HG03103 (cell line): Measurements from ENCODE around the gene PRKN.

Experiments used
- ATAC-seq: cut with Tn5 transposase; IDR thresholded peaks from one replicate; pipeline ENCODE4 v1.9.1; 2021; ENCODE audit warnings: low read depth; ENCODE audit not compliant: unreplicated experiment

The PRKN gene

DNA sequence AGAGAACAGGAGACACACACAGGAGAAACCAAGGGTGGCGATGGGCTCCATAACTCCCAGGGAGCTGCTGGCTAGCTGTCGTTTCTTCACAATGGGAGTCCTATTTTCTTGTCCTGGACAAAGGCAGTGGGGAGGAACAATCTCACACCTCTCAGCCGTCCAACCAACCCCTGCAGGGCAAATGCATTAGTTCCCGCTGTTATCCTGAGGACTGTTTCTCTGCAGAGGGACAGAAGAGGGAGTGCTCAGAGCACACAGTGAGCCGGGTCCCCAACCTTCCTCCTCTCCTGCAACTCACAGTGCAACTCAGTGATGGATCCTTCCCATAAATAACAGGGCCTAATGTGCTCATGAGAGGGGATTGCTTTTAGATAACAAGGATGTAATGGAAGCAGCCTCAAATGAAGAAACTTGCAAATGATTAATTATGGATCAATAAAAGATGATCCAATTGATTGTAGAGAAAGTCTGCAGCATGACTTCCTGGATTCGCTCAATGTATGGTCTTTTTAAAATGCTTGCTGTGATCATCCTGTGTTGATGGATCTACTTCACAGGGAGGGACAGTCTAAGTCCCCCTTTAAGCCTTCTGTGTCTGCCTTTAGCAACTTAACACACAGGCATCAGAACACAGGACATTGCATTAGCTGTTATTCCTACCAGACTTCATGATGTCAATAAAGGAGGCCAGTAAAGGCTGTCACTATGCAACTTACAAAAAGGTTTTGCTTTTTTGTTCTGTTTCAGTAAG is 1000.3 kb downstream of the PRKN start:
- ATAC-seq, result no peak

DNA sequence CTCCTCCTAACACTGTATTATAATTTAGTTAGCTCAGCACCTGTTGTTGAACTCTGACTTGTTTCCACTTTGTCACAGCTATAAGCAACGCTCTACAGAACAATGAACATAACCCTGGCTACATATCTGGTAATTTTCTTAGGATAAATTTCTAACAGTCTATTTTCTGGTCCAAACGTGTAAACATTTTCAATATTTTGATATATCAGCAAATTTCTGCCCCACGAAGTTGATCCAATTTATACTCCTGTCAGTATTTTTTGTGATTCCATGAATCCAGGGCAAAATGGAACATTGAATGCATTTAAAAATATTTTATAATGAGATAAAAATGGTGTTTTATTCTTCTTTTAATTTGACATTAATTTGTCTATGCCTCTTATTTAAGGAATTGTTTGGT is 1005.2 kb downstream of the PRKN start:
- no peak for ATAC-seq

DNA sequence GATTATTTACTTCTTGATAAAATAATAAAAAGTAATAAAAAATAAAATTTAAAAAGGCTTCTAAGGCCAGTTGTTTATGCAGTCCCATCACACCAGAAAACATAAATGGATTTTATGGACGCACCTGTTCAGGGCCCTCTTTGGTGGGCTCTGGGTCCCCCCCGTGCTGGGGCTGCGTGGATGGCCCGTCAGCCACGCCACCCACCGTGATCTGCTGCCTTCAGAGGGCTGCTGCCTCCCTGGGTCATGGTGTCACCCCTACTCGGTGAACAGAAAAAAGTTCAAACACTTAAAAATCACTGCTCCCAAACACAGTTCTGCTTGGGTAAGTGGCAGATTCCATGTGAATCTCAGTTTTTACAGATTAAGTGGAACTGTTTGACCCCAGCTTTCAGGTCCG is 1006.1 kb downstream of the PRKN start:
- ATAC-seq, result no peak

DNA sequence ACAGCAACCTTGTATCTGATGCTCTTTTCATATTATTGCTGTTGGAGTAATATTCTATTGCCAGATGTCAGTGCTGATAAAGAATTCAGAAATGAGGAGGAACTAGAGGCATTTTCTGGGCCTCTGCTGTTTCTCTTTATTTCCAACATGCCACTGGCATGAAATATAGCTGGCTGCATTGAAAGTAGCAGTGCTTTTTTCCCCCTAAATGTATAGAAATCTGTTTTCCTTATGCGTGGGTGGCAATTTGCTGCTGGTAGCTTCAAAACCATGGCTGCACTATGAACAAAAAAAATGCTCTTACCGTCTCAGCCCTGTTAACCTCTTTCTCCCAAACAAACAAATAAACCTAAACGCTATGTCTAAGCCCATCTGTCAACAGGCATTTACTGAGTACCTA is 1011.4 kb downstream of the PRKN start:
- no peak for ATAC-seq

DNA sequence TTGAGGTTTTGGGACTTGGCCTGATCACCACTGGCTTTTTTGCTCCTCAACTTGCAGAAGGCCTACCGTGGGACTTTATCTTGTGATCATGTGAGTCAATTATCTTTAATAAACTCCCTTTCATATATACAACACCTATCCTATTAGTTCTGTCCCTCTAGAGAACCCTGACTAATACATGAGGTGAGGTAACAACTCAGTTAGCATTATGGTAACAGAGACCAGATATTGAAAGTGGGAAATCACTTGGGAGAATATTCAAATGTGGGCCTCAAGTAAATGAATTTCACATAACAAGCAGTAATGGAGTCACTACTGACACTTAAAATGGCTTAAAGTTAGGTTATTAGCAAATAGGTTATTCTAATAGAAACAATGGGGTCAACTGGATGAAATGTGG is 1015.6 kb downstream of the PRKN start:
- no peak for ATAC-seq

DNA sequence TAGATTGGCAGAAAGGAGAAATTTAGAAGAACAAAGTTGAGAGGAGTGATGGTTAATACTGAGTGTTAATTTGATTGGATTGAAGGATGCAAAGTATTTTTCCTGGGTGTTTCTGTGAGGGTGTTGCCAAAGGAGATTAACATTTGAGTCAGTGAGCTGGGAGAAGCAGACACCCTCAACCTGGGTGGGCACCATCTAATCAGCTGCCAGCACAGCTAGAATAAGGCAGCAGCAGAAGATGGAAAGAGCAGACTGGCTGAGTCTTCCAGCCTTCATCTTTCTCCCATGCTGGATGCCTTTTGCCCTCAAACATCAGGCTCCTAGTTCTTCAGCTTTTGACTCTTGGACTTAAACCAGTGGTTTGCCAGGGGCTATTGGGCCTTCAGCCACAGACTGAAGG is 1016.1 kb downstream of the PRKN start:
- no peak for ATAC-seq

DNA sequence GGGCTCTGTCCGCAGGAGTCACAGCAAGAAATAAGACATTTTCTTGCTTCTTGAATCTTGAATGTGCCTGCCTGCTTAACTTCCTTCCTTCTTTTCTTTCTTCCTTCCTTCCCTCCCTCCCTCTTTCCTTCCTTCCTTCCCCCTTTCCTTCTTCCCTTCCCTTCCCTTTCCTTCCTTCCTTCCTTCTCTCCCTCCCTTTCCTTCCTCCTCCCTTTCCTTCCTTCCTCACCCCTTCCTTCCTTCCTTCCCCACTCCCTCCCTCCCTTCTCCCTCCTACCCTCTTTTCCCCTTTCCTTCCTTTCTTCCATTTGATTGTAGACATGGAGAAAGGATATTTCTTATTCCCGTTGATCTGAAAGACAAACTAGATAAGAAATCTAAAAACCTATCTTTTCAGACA is 1016.9 kb downstream of the PRKN start:
- ATAC-seq, result no peak

DNA sequence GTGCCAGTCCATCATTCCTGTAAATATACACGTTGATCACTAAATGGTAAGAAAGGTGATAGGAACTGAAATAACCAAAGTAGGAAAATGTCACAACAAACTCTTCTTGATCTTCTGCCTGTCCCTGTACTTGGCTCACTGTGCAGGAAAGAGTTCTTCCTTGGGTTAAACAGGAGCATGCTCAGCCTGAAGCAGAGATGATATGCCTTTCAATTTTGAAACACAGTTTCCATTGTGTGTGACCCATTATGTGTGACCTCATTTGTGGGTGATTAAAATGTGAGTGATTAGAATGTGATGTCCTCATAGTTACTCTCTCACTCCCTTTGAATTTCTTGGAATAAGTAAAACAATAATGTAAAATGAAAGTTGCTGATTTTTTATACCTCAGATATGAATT is 1026.5 kb downstream of the PRKN start:
- no peak for ATAC-seq

DNA sequence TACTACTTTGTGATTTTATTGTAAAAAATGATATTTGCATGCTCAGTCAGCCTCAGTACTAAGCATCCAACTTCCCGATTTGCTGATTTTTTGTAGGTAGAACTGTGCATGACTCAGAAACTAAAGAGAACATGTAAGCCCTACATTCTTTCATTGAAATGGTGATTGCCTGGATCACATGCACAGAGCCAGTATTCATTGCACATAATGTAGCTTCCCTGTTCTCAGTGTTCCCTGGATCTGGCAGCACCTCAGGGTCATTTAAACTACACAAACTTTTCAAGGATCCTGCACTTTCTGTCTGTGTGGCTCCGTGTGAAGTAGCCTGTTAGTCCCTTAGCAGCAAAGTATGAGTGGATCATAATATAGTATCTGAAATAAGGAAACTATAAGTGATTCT is 1030.8 kb downstream of the PRKN start:
- no peak for ATAC-seq

DNA sequence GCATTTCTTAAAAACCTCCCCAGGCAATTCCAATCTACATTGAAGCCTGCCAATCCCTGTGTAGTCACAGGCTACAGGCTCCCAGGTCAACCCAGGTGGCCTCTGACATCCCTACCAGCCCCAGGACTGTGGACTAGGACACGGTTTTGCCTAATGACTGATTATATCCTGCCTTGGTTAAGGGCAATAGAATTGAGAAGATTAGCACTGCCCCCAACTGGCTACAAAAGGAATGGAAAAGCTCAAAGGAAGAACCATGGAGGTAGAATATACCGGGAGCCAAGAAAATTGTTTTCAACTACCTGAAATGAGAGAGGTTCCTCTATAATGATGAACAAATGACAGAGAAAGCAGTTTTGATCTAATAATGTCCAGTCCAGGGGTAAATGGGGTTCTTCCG is 1032.6 kb downstream of the PRKN start:
- ATAC-seq, result no peak

DNA sequence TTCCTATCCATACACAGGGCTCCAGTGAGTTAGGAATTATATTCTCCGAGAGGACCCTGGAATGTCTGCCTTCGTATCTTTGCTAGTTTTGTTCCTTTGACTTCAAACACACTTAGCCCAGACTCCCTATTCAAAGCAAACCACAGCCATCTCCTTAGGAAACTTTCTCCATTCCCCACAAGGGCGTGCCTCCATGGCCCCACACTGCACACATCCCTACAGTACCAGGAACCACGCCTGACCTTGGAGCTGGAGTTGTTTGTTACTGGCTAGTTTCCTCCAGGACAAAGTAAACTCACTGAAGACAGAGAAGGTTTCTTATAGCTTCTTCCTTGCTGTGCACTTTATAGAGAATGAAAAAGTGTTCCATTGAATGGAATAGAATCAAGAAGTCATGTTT is 1040.9 kb downstream of the PRKN start:
- no peak for ATAC-seq

DNA sequence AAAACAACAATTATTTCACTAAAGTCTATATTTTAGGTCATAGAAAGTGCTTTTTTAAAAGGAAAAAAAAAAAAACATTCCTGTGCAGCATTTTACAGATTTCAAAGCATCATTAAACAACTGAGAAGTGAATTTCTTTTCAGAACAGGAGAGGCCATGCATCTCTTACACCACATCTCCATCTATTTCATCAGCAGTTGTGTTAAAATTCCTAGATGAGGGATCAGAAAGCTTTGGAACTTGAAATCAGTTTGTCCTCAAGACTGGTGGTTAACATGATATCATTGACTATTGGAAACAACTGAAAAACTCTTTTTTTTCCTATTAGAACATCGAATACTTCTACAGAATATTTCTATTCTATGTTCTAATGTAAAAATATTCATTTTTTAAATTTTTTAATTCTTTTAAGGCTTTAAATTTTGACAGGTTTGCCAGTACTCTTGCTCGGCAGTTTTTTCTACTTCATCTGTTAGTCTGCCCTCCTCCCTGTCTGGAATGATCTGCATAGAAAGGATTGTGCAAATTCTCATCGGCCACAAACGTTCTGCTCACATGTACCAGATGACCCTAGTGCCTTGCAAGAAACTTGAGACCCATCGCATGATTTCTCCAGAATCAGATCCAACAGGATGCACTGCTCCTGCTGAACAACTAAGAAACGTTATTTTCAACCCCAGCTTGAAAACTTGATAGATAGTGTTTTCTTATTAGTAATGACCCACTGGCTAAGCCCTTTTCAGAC is 1042.7 kb downstream of the PRKN start:
- ATAC-seq, result no peak

DNA sequence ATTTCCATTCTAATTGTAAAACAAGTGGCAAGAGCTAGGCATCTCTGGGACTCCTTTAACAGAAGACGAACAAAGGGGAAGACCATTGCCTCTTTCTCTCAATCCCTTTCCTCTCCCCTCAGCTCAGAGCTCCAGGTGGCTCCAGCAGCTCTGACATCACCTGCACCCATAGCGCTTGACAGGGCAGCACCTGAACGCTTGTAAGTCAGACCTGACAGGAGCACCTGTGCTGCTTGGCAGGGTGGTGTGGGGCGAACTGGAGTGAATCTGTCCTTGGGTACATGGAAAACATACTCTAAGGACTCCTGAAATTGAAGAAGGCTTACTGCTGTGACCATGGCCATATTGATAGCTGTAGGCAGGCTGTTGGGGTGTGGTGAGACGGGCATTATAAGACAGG is 1044.2 kb downstream of the PRKN start:
- ATAC-seq, result no peak

DNA sequence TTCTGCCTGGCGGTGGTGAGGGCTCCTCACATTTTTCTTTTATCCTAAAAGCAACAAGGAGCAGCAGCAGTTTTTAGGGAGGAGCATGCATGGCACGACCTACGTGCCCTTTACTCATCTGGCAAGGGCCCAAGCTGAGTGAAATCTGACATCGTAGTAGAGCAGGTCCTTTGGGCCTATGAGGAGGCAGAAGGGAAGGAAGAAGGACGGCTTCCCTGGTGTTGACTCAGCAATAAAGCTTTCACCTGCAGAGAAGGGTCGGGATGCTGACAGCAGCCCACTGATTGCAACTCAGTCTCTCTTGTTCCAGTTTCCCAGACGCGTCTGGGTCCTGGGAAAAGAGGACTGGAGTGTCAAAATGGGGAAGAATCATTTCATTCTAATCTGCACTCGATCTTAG is 1044.6 kb downstream of the PRKN start:
- no peak for ATAC-seq

DNA sequence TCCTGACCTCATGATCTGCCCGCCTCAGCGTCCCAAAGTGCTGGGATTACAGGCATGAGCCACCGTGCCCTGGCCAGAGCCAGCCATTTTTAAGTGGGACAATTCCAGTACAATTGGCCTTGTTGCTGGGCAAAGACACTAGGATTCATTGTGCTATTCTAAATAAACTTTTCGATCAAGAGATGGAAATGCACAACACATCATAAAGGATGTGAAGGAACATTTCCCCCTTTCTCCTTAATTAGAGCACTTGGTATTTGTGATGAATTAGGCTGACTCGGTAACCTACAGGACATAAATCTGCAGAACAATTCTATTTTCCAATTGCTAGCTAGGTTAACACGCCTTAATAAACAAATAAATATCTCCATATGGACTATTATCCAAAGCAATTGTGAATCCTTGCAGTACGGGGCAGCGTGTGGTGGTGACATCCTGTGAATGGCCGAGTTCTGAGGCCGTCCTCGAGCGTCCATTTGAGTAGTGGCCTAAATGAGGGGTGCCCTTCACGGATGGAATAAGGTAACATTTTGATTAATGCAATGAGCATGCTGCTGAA is 1047.5 kb downstream of the PRKN start:
- no peak for ATAC-seq

DNA sequence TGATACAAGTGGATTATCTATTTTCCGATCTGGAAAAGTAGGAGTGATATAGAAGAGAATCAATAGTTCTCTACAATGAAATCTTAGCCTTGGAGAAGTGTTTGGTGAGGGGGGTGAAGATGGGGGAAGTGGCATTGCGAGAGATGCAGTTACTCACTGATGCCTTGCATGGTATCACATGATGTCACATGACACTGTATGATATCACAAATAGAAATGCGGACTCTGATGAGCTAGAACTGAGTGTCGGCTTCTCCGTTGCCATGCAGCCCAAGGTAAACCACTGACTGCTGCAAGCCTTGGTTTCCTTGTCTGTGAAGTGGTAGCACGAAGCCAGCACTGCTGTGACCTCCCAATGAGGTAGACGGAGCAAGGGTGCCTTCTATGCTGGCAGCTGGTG is 1050.4 kb downstream of the PRKN start:
- no peak for ATAC-seq

DNA sequence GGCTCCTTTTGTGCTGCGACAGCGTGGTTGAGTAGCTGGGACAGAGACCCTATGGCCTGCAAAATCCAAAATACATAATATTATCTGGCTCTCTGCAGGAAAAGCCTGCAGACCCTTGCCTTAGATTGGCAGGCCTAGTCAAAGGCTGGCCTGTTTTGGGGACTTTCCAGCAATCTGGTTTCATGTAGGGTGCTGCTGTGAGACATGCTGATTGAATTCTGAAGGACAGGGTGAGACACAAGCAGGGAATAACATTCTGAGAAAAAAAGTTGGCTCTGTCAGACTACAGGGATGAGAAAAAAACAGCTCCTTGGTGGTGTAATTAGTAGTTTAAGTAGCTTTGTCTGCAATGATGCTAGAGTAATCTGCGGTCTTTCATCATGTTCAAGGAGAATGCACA is 1051.0 kb downstream of the PRKN start:
- no peak for ATAC-seq

DNA sequence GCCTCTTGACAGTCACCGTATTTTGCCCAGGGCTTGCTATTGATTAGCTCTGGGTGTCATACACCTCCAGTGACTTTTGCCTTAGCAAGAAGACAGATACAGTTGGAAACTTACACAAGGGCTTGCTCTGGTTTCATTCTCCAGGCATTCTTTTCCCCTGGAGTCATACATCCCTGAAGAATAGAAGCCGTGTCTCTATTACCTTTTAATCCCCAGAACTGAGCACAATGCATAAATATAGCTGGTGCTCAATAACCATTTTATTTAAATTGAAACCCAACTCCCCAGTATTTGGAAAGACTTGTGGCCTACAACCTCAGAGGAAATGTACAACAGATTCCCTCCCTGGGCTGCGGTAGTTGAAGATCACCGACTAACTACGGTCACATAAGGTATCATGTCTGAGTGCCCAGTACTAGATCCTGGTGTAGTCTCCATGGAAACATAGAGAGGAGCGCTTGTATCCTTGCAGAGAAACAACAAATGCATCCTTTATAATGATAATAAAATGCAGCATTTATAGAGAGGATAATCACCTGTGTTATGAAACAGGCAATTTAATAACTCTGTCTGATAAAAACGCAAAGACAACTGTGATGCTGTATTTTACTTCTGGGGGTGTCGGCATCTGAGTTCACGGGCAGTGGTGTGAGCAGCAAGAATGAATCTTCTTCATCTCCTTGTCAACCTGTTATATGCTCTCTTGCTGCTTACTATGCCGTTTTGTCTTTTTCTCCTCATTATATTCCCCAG is 1052.5 kb downstream of the PRKN start:
- no peak for ATAC-seq

DNA sequence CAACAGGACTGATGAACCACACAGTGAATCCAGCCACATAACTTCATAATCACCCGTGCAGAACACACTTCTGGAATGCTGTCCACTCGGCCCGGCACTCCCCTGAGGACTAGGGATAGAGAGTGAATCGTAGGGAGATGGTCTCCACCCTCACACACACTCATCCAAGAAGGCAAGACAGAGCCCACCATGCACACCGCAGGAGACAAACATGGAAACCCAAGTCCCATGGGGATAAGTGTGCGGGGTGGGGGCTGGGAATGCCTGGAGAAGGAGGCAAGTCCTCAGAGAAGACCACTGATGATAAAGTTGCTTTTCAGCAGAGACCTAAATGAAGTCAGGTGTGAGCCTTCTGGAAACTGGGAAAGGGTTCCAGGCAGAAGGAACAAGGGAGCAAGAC is 1054.5 kb downstream of the PRKN start:
- ATAC-seq, result no peak

DNA sequence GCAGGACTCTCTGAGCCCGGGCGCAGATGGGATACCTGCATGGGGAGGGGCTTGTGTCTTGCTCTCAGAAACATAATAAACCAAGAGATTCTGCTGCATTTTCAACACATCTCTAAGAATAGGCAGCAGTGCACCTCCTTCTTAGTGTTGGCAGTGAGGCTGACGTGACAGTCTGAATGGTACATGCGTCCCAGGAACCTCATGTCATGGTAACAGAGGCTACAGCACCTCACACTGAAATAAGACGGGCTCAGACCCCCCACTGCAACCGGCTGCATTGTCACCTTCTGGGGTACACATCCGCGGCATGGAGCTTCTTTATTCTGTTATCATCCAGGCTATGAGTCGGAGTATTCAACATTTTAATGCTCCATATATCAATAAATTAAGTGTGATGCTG is 1056.4 kb downstream of the PRKN start:
- ATAC-seq, result no peak

DNA sequence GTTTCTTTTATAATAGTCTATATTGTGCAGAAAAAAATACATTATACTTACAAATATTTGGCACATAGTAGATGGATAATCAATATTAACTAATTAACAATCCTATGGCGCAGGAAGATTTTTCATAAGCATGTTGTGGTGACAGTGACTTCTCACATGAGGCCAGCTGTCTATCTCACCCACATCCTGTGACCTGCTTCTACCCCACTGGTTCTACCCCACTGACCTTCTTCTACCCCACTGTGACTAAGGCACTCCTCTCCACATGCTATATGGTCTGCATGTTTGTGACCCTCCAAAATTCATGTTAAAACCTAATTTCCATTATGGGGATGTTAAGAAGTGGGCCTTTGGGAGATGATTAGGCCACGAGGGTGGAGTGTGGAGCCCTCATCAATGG is 1058.9 kb downstream of the PRKN start:
- ATAC-seq, result no peak
